PFSK-1 (cell line): ENCODE data around the gene NFKB1.

Experiments used
- POLR2AphosphoS5 ChIP-seq: IDR thresholded peaks from 2 replicates; pipeline ENCODE4 v1.6.1; 2012; ENCODE audit warnings: low read depth, mild to moderate bottlenecking, control low read depth, low read length, moderate library complexity
- TAF1 ChIP-seq: IDR thresholded peaks from 2 replicates; pipeline ENCODE4 v1.6.1; 2012; ENCODE audit warnings: low read length, control low read depth, borderline replicate concordance; ENCODE audit not compliant: insufficient read depth
- TF ChIP-seq, protein P1 (sequence below), 2 experiments: IDR thresholded peaks; 2 replicates each; pipeline versions ENCODE4 v1.6.1 to v1.8.0; 2011 to 2012; ENCODE audit warnings: low read depth in 2 of 2, low read length in 2 of 2, control low read depth in 1 of 2, inconsistent platforms in 1 of 2, mild to moderate bottlenecking in 1 of 2, moderate library complexity in 1 of 2; ENCODE audit not compliant: insufficient read depth in 1 of 2

DNA sequence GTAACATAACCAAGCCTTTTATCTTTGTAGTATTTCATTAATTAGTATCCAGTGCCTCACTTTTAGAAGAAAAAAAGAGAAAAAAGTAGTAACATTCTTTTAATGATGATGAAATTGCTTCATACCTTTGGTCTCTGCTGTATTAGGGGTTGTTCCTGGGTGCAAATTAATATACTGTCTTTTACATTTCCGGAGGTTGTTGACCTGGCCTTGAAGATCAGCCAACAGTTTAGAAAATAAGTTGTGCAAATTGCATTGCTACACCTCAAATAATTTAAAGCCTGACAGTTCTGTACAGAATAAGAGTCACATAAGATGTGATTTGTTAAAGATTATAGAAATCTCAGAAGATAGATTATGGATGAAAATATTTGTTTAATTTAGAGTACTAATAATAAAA, 3.8 kb downstream of the NFKB1 start:
- TF ChIP-seq POLR2AphosphoS5, result no peak
- TF ChIP-seq, protein P1, sequence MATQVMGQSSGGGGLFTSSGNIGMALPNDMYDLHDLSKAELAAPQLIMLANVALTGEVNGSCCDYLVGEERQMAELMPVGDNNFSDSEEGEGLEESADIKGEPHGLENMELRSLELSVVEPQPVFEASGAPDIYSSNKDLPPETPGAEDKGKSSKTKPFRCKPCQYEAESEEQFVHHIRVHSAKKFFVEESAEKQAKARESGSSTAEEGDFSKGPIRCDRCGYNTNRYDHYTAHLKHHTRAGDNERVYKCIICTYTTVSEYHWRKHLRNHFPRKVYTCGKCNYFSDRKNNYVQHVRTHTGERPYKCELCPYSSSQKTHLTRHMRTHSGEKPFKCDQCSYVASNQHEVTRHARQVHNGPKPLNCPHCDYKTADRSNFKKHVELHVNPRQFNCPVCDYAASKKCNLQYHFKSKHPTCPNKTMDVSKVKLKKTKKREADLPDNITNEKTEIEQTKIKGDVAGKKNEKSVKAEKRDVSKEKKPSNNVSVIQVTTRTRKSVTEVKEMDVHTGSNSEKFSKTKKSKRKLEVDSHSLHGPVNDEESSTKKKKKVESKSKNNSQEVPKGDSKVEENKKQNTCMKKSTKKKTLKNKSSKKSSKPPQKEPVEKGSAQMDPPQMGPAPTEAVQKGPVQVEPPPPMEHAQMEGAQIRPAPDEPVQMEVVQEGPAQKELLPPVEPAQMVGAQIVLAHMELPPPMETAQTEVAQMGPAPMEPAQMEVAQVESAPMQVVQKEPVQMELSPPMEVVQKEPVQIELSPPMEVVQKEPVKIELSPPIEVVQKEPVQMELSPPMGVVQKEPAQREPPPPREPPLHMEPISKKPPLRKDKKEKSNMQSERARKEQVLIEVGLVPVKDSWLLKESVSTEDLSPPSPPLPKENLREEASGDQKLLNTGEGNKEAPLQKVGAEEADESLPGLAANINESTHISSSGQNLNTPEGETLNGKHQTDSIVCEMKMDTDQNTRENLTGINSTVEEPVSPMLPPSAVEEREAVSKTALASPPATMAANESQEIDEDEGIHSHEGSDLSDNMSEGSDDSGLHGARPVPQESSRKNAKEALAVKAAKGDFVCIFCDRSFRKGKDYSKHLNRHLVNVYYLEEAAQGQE (IDR thresholded peaks at IDR 0.05; ENCODE audit: insufficient read depth in 1 of 2, low read depth in 2 of 2, low read length in 2 of 2), result no peak
- no peak for TF ChIP-seq TAF1
